Measurements from ENCODE around the gene ALOX12B. TPM values are rescaled to one million over a fixed set of nuclear protein-coding genes. Genes with fewer than 3 reads are reported as not detected.

ALOX12B gene
- total RNA-seq, 4 donors from 2014 or later, result not detected

GRCh38 chr17:8073627-8074484 lies 13.7 kb downstream of the ALOX12B start:
- 3 to 5% methylated on average over 25 to 28 of the region's 28 CpGs for WGBS, 2 donors
- Histone ChIP-seq H3K4me3 (replicated peaks in 1 of 3) (no peak overlapping the region), H3K27ac (no peak overlapping the region), H3K27me3 (peaks cover 27% of the 10 kb centered on the region), H3K36me3 (no peaks in the 10 kb centered on the region), H3K9me3 (no peaks in the 10 kb centered on the region), H3K4me1 (peaks cover 10 to 17% of the 10 kb centered on the region in 2 donors)
- intact Hi-C loops (cut with DNase I), result loop anchor here (10.0 kb wide), 1 partner anchor 231 kb away; no protein-coding TSS in a partner anchor
- TF ChIP-seq POLR2A (IDR thresholded peaks at IDR 0.05) (no peak), CTCF (IDR thresholded peaks at IDR 0.05) (peak; percentile 63 to 92 (median 72))
- DNase-seq, result peak; percentile 69 to 78

GRCh38 chr17:8072729-8073461 lies 14.6 kb downstream of the ALOX12B start:
- WGBS, 2 donors, result 5 to 6% methylated on average over 26 to 33 of the region's 40 CpGs
- intact Hi-C loops (cut with DNase I), result loop anchor here (10.0 kb wide), 1 partner anchor 232 kb away; no protein-coding TSS in a partner anchor
- Histone ChIP-seq H3K9me3 (no peaks in the 10 kb centered on the region), H3K4me3 (replicated peaks in 1 of 3) (no peak overlapping the region), H3K36me3 (no peaks in the 10 kb centered on the region), H3K27ac (no peak overlapping the region), H3K4me1 (peaks cover 10 to 17% of the 10 kb centered on the region in 2 donors), H3K27me3 (peaks cover 22% of the 10 kb centered on the region)
- no peak for DNase-seq
- TF ChIP-seq POLR2A (IDR thresholded peaks at IDR 0.05) (no peak), CTCF (IDR thresholded peaks at IDR 0.05) (no peak)

GRCh38 chr17:8072341-8072728 lies 15.2 kb downstream of the ALOX12B start:
- Histone ChIP-seq H3K27me3 (peaks cover 22% of the 10 kb centered on the region), H3K9me3 (no peaks in the 10 kb centered on the region), H3K4me1 (peaks cover 10 to 17% of the 10 kb centered on the region in 2 donors), H3K27ac (no peak overlapping the region), H3K4me3 (replicated peaks in 1 of 3) (no peak overlapping the region), H3K36me3 (no peaks in the 10 kb centered on the region)
- no peak for TF ChIP-seq CTCF (IDR thresholded peaks at IDR 0.05)
- no peak for TF ChIP-seq POLR2A (IDR thresholded peaks at IDR 0.05)
- DNase-seq, result no peak
- intact Hi-C loops (cut with DNase I), result loop anchor here (10.0 kb wide), 1 partner anchor 232 kb away; no protein-coding TSS in a partner anchor
- WGBS, 2 donors, result 10 to 11% methylated on average over 26 to 27 of the region's 28 CpGs

- peaks cover 22% of the 10 kb centered on the region for H3K27me3 ChIP-seq
- 76 to 96% methylated on average over 4 to 11 of the region's 12 CpGs for WGBS, 2 donors
- no peak for TF ChIP-seq CTCF (IDR thresholded peaks at IDR 0.05)
- no peak for TF ChIP-seq POLR2A (IDR thresholded peaks at IDR 0.05)
These were observed 16.0 kb downstream of the ALOX12B start for GRCh38 chr17:8071496-8071895.

More at GRCh38 chr17:8071496-8071895, 16.0 kb downstream of the ALOX12B start:
- no peaks in the 10 kb centered on the region for H3K9me3 ChIP-seq
- no peak overlapping the region for H3K27ac ChIP-seq
- no peak for DNase-seq
- H3K36me3 ChIP-seq, result no peaks in the 10 kb centered on the region
- no peak overlapping the region for H3K4me3 ChIP-seq (replicated peaks in 1 of 3)
- intact Hi-C loops (cut with DNase I), result loop anchor here (10.0 kb wide), 1 partner anchor 233 kb away; no protein-coding TSS in a partner anchor
- H3K4me1 ChIP-seq, result peaks cover 10 to 17% of the 10 kb centered on the region in 2 donors

Data from thyroid gland (tissue), 4 donors.